Activated CD8-positive, alpha-beta memory T cell treated with anti-CD3 and anti-CD28 coated beads for 1 hour (primary cell): Measurements from ENCODE around the gene EDA.

Experiments used
- DNase-seq, 2 donors: peaks; one replicate each; pipeline ENCODE4 v3.0.0-alpha.2; 2020; ENCODE audit warnings: low read depth in 1 of 2; ENCODE audit errors: extremely low read depth in 1 of 2

Gene EDA

GRCh38 chrX:69615779-69616456, at the start of gene EDA:
Gene EDA (plus strand): TSS chrX:69616113.
- DNase-seq = peak in 1 of 2 donors; percentile 35

DNA sequence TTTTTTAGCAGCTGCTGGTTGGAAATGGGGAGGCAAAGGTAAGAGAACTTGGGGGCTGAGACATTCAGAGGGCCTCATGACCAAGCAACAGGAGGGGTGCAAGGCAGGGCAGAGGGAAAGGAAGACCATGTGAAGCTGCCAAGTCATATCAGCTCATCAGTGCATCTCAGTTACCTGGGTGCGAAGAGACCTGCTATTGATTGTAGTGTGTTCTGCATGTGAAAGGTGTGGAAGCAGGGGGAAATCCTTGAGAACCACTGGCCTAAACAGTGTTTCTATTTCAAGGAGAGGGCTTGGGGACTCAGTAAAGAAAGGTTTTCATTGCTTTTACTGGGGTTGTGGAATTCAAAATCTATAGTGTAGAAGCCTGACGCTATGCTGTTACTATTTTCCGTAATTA, 47.1 kb upstream of the EDA start:
- DNase-seq = no peak

GRCh38 chrX:69597399-69597798, 18.5 kb upstream of the EDA start:
- DNase-seq = no peak

DNA sequence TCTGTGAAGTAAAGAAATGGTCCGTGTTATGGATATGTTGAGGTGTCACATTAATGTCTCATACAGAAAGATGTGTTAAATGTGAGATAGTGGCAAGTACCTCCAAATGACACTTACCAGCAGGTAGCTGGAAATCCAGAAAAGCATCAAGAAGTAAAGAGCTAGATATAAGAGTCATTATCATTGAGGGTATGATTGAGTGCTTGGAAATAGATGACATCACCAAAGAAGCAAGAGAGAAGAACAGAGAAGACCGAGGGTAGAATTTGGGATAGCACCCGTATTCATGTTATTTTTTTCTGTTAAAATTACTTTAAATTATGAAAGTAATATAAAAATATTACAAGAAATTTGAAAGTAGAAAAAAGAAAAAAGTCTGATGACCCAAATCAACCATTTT, 15.7 kb upstream of the EDA start:
- no peak for DNase-seq

GRCh38 chrX:69603566-69604194, 12.2 kb upstream of the EDA start:
- DNase-seq = no peak

DNA sequence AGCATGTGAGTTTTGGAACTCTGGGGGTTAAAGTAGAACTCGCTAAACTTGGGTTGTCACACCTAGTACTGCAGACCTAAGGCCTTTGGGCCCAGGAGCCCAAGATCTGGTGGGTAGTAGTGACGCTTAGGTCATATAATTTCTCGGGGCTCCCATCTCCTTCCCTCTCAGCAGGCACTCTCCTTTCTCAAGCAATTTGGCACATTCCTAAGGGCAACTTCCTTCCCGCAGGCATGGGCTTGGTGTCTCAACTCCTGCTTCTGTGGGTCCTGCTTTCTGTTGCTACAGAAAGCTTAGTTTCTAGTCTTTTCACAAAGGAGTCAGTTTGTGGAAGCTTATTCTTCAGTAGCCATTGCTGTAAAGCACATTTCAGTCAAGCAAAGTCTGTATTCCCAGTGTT, 10.4 kb upstream of the EDA start:
- no peak for DNase-seq

DNA sequence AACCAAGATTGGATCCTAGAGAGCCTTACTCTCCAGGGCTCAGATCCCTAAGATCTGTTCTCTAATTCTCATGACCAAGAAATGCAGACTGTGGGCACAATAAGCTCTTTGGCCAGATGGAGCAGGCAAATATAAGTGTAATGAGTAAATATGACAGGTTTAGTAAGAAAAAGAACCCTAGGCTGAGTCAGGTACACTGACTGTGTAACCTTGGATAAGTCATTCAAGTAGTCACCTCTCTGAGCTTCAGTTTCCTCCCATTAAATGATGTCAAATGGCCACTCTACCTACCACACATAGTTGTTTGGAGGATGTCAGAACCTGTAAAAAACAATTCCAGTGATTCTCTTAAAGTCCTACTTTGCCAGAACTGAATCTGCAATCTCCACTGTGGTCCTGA, 8.3 kb upstream of the EDA start:
- no peak for DNase-seq

DNA sequence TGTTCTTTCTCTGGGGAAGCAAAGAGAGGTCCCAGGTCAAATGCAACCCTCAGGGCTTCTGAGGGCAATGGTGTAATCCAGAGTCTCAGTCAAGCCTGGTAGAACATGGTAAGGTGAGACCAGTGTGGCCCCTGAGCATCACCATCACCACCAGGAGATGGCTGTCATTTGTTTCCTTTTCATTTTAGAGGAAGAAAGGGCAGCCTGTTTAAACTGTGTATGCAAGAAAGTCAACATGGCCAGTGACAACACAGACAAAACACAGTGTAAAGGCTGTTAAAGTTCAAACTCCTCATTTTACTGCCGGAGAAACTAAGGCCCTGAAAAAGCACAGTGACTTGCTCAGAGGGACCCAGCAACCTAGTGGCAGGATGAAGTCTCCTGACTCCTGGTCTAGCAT, 2.0 kb upstream of the EDA start:
- DNase-seq = no peak

DNA sequence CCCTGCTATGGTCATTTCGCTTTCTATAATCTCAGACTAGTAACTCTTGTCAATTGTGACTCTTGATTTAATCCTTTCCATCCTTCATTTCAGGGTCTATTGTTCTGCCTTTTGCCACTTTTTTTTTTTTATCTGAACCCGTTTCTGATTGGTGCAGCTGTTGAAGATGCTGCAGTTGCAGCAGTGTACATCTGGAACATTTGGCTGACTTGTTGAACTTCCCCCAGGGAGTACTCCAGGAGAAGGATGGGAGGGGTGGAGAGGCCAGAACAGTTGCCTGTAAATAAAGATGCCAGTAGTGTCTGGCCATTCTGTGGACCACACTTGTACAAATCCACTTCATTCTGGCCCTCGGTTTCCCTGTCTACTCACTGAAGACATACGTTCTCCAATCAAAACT, 1.0 kb upstream of the EDA start:
- DNase-seq = no peak

- no peak for DNase-seq
Measured at GRCh38 chrX:69615342-69615741, 571 bp upstream of the EDA start.

DNA sequence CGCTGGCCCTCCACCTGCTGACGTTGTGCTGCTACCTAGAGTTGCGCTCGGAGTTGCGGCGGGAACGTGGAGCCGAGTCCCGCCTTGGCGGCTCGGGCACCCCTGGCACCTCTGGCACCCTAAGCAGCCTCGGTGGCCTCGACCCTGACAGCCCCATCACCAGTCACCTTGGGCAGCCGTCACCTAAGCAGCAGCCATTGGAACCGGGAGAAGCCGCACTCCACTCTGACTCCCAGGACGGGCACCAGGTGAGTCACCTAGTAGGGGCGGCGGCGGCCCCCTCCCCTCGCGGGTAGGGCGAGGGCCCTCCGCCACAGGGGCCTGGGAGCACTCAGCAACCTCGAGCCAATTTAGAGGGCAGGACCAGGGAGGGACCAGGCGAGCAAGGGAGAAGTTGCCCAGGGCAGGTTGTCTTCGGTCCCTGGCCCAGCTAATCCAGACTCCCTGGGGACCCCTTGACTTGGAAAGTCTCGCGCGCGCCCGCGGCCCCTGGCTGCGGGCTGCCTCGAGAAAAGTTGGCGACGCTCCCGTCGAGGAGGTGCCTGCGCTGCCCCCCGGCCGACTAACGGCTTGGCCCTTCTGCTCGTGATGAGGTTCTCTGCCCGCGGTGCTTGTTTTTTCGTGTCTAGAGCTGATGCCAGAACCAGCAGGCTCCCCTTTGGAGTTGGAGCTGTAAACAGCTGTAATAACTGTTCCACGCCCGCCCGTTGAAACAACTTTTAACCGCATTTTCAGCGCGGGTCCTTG, 717 bp downstream of the EDA start:
- no peak for DNase-seq

- no peak for DNase-seq
Measured at GRCh38 chrX:69618803-69619202, 2.9 kb downstream of the EDA start.

DNA sequence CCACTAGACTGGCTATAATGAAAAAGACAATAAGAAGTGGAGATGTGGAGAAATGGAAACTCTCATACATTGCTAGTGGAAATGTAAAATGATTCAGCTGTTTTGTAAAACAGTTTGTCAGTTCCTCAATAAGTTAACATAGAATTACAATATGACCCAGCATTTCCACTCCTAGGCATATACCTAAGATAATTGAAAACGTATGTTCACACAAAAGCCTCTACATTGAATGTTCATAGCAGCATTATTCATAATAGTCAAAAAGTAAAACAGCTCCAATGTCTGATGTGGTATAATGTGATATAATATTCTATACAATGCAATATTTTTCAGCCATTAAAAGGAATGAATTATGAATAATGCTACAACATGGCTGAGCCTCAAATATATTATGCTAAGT, 10.2 kb downstream of the EDA start:
- no peak for DNase-seq

GRCh38 chrX:69627744-69628143, 11.8 kb downstream of the EDA start:
- no peak for DNase-seq

DNA sequence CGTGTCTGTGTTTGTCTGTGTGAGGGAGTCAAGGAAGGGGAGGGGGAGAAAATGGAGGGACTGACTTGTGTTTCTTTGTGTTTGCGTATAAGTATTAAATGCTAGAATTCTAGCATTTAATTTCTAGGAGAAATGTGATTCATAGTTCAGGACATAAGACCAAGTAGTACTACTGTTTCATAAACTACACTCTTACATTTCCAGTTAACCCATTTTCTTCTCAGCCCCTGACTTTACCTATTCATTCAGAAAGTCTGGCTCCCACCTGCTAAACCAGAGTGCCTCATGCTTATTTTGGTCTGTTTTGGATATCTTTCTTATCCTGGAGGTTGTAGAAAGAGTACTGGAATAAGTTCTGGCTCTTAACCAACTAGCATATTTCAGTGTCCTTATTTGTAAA, 14.2 kb downstream of the EDA start:
- no peak for DNase-seq

- DNase-seq = no peak
Measured at GRCh38 chrX:69664693-69665092, 48.8 kb downstream of the EDA start.

- DNase-seq = no peak
Measured at GRCh38 chrX:69670001-69670555, 54.2 kb downstream of the EDA start.

DNA sequence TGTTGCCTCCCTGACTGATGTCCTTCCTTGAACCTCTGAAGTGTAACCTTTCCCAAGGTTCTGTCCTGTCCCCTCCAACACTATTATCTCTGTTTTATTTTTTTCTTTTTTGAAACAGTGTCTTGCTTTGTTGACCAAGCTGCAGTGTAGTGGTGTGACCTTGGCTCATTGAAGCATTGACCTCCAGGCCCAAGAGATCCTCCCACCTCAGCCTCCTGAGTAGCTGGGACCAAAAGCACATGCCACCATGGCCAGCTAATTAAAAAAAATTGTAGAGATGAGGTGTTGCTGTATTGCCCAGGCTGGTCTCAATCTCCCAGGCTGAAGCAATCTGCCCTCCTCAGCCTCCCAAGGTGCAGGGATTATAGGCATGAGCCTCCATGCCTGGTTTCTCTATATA, 59.0 kb downstream of the EDA start:
- no peak for DNase-seq

DNA sequence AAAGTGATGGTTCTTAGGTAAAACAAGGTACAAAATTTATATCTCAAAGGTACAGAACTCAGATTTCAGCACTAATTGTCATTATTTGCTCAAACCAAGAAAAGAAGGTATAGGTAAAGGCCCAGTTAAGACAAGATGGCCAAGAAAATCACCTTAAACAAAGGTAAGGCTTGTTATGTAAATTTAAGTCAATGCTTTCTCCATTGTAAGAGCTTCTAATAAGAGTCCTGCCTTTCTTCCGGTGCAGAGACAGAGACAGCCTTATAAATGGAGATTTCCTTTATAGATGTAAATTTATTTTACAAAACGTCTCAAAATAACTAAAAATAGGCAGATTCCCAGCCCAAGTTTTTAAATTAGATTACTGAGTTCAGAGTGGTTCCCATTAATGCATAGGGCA, 89.9 kb downstream of the EDA start:
- DNase-seq = no peak

- no peak for DNase-seq
Measured at GRCh38 chrX:69718102-69718501, 102.2 kb downstream of the EDA start.

DNA sequence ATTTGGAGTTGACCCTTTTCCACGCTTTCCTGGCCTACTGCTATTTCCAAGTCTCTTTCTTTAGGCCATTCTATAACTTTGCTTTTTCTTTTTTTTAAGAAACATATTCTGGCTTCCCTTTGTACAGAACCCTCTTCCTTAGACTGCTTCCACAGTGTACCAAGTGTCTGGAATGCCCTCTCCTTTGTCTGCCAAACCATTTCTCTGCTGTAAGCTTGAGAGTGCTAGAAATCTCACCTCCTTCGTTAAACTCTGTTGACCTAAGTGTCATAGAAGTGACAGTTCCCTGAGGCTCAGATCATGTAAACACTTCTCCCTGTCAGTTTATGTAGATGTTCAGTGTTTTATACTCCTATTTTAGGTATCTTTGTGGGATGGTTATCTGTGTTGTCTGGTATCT, 108.4 kb downstream of the EDA start:
- no peak for DNase-seq

DNA sequence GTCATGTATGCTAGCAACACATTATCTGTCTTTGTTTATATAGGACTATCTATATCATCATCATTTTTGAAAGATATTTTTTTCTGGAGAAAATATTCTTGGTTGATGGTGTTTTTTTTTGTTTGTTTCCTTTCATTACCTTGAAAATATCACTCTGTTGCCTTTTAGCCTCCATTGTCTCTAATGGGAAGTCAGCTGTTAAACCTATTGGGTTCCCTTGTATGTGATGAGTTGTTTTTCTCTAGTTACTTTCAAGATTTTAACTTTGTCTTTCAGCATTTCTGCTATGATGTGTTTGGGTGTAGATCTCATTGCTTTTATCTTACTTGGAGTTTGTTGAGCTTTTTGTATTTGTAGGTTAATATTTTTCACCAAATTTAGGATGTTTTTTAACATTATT, 124.4 kb downstream of the EDA start:
- no peak for DNase-seq
